OCI-LY7 (cell line): ENCODE measurements around the gene ARID5B. TPM values are rescaled to one million over a fixed set of nuclear protein-coding genes. Genes with fewer than 3 reads are reported as not detected.

Experiments used
- BruUV-seq: library from RNA; stranded (reverse); fragments of 400-500 nt; replicated peaks from 2 replicates; lab custom pipeline; 2021; lab: Mats Ljungman, UMichigan
- CTCF ChIA-PET: fragments of 300-600 bp; sonication (Branson Sonifier 250); formaldehyde crosslinking; loops from one replicate; lab custom pipeline; 2022; ENCODE audit warnings: antibody characterized with exemption; ENCODE audit not compliant: unreplicated experiment; lab: Charles Lee
- POLR2A ChIA-PET: fragments of 300-600 bp; sonication (Branson Sonifier 250); formaldehyde crosslinking; loops from one replicate; lab custom pipeline; 2022; ENCODE audit warnings: antibody characterized with exemption; lab: Charles Lee
- DNase-seq: peaks from one replicate; pipeline ENCODE4 v3.0.0-alpha.2; 2015; ENCODE audit warnings: low spot score
- H2AFZ ChIP-seq: fragments of 200-600 bp; sonication (generic), shearing (Covaris generic); 2 replicates; pipeline ENCODE4 v1.6.1; 2014; ENCODE audit warnings: mild to moderate bottlenecking, antibody characterized with exemption, low read length, moderate library complexity
- H3K27ac ChIP-seq: fragments of 200-600 bp; sonication (generic); 2 replicates; pipeline ENCODE4 v1.5.1; 2014; ENCODE audit warnings: mixed run types, low read depth, mild to moderate bottlenecking, moderate library complexity, low read length, inconsistent platforms; ENCODE audit not compliant: poor library complexity, severe bottlenecking
- H3K36me3 ChIP-seq: fragments of 200-600 bp; sonication (generic); 2 replicates; pipeline ENCODE4 v1.6.1; 2014; ENCODE audit warnings: mild to moderate bottlenecking, antibody characterized with exemption, low read length, moderate library complexity, mixed read lengths; ENCODE audit not compliant: insufficient read depth
- H3K4me1 ChIP-seq: fragments of 200-600 bp; sonication (generic); 2 replicates; pipeline ENCODE4 v1.5.1; 2014; ENCODE audit warnings: mild to moderate bottlenecking, low read length; ENCODE audit not compliant: insufficient read depth, poor library complexity, severe bottlenecking
- H3K4me2 ChIP-seq: fragments of 200-600 bp; sonication (generic); 2 replicates; pipeline ENCODE4 v1.6.1; 2014; ENCODE audit warnings: mild to moderate bottlenecking, low read length
- H3K4me3 ChIP-seq: fragments of 200-600 bp; sonication (generic); 2 replicates; pipeline ENCODE4 v1.5.1; 2014; ENCODE audit warnings: mild to moderate bottlenecking, low read depth, low read length; ENCODE audit not compliant: poor library complexity, severe bottlenecking
- H3K79me2 ChIP-seq: fragments of 200-600 bp; sonication (generic); 2 replicates; pipeline ENCODE4 v1.6.1; 2016; ENCODE audit warnings: low read depth, mild to moderate bottlenecking, low read length, moderate library complexity, mixed read lengths; ENCODE audit not compliant: insufficient read depth
- H3K9me2 ChIP-seq: fragments of 200-600 bp; sonication (generic); 2 replicates; pipeline ENCODE4 v1.6.1; 2016; ENCODE audit warnings: mild to moderate bottlenecking, low read length, mixed read lengths; ENCODE audit not compliant: insufficient read depth
- H3K9me3 ChIP-seq: fragments of 200-600 bp; sonication (generic); 2 replicates; pipeline ENCODE4 v1.6.1; 2014; ENCODE audit warnings: mild to moderate bottlenecking, mixed run types, low read length, mixed read lengths
- H4K20me1 ChIP-seq: fragments of 200-600 bp; sonication (generic); 2 replicates; pipeline ENCODE4 v1.6.1; 2014; ENCODE audit warnings: mild to moderate bottlenecking, antibody characterized with exemption, low read length, moderate library complexity, mixed read lengths; ENCODE audit not compliant: insufficient read depth
- EZH2phosphoT487 ChIP-seq: fragments of 200-600 bp; sonication (generic); IDR thresholded peaks from 2 replicates; pipeline ENCODE4 v1.6.1; 2018; ENCODE audit warnings: low read depth, borderline replicate concordance, mild to moderate bottlenecking, mixed run types, antibody characterized with exemption, low read length, moderate library complexity, mixed read lengths
- intact Hi-C: fragments of 100-400 bp; cut with micrococcal nuclease; formaldehyde crosslinking; loops from one replicate; pipeline ENCODE4 v1.10.0; 2022; ENCODE audit not compliant: unreplicated experiment
- total RNA-seq, 2 experiments: library from RNA; depleted of rRNA in 1 of 2; stranded (reverse); fragments of >200 nt in 1 of 2; shearing (Covaris generic) in 1 of 2; gene quantifications; 2 replicates each; pipeline ENCODE4 v1.2.3, GENCODE V29; 2014 to 2022
- TF ChIP-seq, protein P1 (sequence below): fragments of 200-600 bp; sonication (generic); conservative IDR thresholded peaks from 2 replicates; pipeline ENCODE4 v1.5.1; 2014; ENCODE audit warnings: mild to moderate bottlenecking, antibody characterized with exemption, low read length, moderate library complexity, mixed read lengths

The ARID5B gene
- total RNA-seq, 2 experiments from 2014 or later, result 38.0 to 56.7 TPM

DNA sequence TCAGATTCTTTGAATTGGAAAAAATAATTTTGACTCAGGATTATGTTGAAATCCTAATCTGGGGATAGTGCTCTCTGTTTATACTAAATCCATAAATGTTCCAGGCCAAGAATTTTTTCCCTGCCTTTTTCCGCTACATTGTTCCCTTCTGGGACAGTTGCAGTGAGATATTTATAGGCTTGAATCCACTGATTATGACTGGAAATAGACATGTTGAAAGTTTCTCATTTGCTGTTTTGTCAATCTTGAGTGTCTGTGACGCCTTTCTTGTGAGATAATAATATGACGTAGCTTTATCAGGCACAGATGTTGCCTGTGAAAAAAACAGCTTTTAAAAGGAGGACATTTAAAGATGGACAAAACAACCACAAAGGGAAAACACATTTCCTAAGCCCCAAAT, 155.9 kb downstream of the ARID5B start:
- ChIA-PET POLR2A (interaction anchor here (0.8 to 1.9 kb wide), 3 partner anchors 11 to 188 kb away, joined by 3 to 7 read pairs (median 4); no protein-coding TSS in a partner anchor), CTCF (no interaction called here)
- no TSS peak for BruUV-seq
- Histone ChIP-seq H3K4me2 (no peak overlapping the region), H2AFZ (no peak overlapping the region), H3K4me3 (no peak overlapping the region), H4K20me1 (no peaks in the 10 kb centered on the region), H3K4me1 (peaks cover 17% of the 10 kb centered on the region), H3K27ac (no peak overlapping the region), H3K9me2 (no peaks in the 10 kb centered on the region), H3K79me2 (no peaks in the 10 kb centered on the region), H3K9me3 (no peaks in the 10 kb centered on the region), H3K36me3 (peaks cover 100% of the 10 kb centered on the region)
- intact Hi-C loops, result no loop called here
- no peak for TF ChIP-seq EZH2phosphoT487
- TF ChIP-seq, protein P1, sequence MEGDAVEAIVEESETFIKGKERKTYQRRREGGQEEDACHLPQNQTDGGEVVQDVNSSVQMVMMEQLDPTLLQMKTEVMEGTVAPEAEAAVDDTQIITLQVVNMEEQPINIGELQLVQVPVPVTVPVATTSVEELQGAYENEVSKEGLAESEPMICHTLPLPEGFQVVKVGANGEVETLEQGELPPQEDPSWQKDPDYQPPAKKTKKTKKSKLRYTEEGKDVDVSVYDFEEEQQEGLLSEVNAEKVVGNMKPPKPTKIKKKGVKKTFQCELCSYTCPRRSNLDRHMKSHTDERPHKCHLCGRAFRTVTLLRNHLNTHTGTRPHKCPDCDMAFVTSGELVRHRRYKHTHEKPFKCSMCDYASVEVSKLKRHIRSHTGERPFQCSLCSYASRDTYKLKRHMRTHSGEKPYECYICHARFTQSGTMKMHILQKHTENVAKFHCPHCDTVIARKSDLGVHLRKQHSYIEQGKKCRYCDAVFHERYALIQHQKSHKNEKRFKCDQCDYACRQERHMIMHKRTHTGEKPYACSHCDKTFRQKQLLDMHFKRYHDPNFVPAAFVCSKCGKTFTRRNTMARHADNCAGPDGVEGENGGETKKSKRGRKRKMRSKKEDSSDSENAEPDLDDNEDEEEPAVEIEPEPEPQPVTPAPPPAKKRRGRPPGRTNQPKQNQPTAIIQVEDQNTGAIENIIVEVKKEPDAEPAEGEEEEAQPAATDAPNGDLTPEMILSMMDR, result no peak
- DNase-seq, result no peak

DNA sequence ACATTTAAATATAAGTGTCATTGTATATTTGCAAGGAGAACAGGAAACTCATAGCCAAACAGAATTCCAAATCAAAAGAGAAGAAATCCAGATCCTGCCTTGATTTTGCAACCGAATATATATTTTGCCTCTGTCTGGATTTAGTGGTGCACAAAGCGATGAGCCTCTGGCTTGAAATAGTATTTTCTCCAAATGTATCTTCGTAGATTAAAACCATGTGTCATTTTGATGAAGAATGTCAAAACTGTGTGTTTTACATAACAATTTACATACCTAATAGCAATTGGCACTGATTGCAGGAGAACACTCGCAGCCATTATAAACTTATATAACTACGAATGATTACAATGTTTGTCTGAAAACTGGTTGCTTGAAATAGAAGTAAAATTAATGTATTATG, 156.4 kb downstream of the ARID5B start:
- Histone ChIP-seq H3K4me1 (peaks cover 17% of the 10 kb centered on the region), H3K36me3 (peaks cover 97% of the 10 kb centered on the region), H3K9me2 (no peaks in the 10 kb centered on the region), H3K4me2 (no peak overlapping the region), H3K9me3 (no peaks in the 10 kb centered on the region), H3K27ac (no peak overlapping the region), H3K4me3 (no peak overlapping the region), H4K20me1 (no peaks in the 10 kb centered on the region), H2AFZ (no peak overlapping the region), H3K79me2 (no peaks in the 10 kb centered on the region)
- no TSS peak for BruUV-seq
- DNase-seq, result no peak
- TF ChIP-seq, protein P1, result no peak
- no peak for TF ChIP-seq EZH2phosphoT487
- CTCF ChIA-PET, result no interaction called here
- intact Hi-C loops, result no loop called here
- POLR2A ChIA-PET, result interaction anchor here (0.8 to 1.6 kb wide), 3 partner anchors 8 to 187 kb away, joined by 3 to 10 read pairs (median 4); no protein-coding TSS in a partner anchor

DNA sequence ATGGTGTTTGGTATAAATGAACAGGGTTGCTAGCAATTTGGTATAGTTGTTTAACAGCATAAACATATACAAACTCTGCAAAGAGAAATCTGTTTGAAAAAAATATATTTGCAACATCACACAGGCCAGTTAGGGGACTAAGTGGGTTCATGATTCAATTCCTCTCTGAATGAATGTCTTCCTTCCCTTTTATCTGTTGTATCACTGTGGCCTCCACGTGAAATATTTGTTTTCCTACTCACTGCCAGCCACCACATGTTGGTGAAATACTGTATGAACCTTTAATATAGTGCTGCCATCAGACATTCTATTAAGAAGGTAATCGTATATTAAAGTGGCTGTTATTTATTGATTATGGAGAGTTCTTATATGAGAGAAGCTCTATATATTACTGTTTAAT, 157.0 kb downstream of the ARID5B start:
- intact Hi-C loops, result no loop called here
- POLR2A ChIA-PET, result interaction anchor here (0.6 to 1.6 kb wide), 3 partner anchors 8 to 68 kb away, joined by 3 to 10 read pairs (median 4); no protein-coding TSS in a partner anchor
- no peaks in the 10 kb centered on the region for H4K20me1 ChIP-seq
- H2AFZ ChIP-seq, result no peak overlapping the region
- H3K27ac ChIP-seq, result no peak overlapping the region
- H3K9me3 ChIP-seq, result no peaks in the 10 kb centered on the region
- TF ChIP-seq, protein P1, result no peak
- TF ChIP-seq EZH2phosphoT487, result no peak
- H3K4me1 ChIP-seq, result peaks cover 13% of the 10 kb centered on the region
- CTCF ChIA-PET, result no interaction called here
- H3K9me2 ChIP-seq, result no peaks in the 10 kb centered on the region
- H3K79me2 ChIP-seq, result no peaks in the 10 kb centered on the region
- no TSS peak for BruUV-seq
- H3K36me3 ChIP-seq, result peaks cover 92% of the 10 kb centered on the region
- no peak overlapping the region for H3K4me3 ChIP-seq
- no peak for DNase-seq
- H3K4me2 ChIP-seq, result no peak overlapping the region
